AG08396 (cell line): Measurements from ENCODE around the gene HSD17B1.
A peak's percentile ranks its signal among the peaks of the same experiment; 100 is the strongest.
"Not testable (repeated sequence)": the region's sequence is repeated elsewhere in the genome, so short reads cannot be mapped to it uniquely, and the experiment has no call there.

Experiments
- DNase-seq: peaks from one replicate; pipeline ENCODE4 v3.0.0; 2012; ENCODE audit warnings: low spot score, mixed read lengths

Gene HSD17B1

GRCh38 chr17:42526031-42526444, 26.7 kb upstream of the HSD17B1 start:
- no peak for DNase-seq

- DNase-seq = no peak
Observed at GRCh38 chr17:42527932-42528331, 24.8 kb upstream of the HSD17B1 start.

DNA sequence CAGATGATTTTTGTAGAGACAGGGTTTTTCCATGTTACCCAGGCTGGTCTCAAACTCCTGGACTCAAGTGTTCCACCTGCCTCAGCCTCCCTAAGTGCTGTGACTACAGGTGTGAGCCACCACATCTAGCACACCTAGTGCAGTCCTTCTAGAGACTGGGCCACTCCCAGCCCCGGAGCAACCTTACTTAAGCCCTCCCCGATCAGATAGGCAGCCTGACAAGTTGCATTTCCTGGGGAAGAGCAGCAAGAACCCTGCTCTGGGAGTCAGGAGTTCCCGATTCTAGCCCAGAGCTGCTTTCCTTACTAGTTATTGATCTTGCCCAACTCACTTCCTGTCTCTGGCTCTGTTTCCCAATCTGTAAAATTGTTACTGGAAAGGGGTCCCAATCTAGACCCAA, 23.7 kb upstream of the HSD17B1 start:
- DNase-seq = no peak

- no peak for DNase-seq
Observed at GRCh38 chr17:42530952-42531454, 21.7 kb upstream of the HSD17B1 start.

GRCh38 chr17:42531455-42532354, 21.0 kb upstream of the HSD17B1 start:
- DNase-seq = peak; percentile 68

DNA sequence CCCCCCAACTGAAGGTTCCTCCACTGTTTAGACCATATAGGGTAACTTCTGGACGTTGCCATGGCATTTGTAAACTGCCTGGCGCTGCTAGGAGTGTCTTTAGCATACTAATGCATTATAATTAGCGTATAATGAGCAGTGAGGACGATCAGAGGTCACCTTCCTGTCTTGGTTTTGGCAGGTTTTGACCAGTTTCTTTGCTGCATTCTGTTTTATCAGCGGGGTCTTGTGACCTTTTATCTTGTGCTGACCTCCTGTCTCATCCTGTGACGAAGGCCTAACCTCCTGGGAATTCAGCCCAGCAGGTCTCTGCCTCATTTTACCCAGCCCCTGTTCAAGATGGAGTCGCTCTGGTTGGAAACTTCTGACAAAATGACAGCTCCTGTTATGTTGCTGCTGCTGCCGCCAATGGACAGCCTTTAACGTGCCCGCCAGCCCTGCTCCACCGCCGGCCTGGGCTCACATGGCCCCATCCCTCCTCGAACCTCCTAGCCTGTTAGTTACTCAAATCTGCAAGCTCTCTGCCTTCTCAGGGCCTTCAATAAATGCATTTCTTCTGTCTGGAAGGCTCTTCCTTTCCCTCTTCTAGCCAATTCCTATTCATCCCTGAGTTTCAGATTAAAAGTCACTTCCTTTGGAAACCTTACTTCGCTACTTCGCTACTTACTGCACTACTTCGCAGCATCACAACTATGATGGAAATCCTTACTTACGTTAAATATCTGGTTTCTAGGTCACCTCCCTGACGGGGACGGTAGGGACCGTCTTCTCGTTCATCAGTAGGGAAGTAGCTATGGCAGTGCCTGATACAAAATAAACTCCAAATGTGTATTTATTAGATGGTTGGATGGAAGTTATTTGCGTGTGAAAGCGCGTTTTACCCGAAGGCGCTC, 17.3 kb upstream of the HSD17B1 start:
- DNase-seq = no peak

- peak; percentile 100 for DNase-seq
Observed at GRCh38 chr17:42536048-42536371, 16.7 kb upstream of the HSD17B1 start, which contains the start of gene NAGLU. NAGLU (plus strand) TSS chr17:42536241; CDS start chr17:42536273, 32 bp downstream.

GRCh38 chr17:42536372-42537155, 16.2 kb upstream of the HSD17B1 start:
- peak; percentile 96 for DNase-seq

GRCh38 chr17:42537156-42537805, 15.4 kb upstream of the HSD17B1 start:
- DNase-seq = no peak

GRCh38 chr17:42537826-42538451, 14.8 kb upstream of the HSD17B1 start:
- no peak for DNase-seq

DNA sequence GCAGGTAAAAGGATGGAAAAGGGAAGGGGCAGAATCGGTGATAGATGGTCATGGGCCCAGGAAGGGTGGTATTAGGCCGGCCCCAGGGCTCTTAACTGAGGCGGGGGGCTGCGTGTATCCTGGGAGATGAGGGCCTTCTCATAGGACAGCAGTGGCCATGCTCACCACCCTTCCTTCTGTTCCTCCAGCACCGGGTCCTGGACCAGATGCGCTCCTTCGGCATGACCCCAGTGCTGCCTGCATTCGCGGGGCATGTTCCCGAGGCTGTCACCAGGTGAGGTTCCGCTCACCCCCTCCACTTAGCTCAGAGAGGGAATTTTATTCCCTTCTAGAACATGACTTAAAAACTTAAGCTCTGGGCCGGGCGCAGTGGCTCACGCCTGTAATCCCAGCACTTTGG, 14.2 kb upstream of the HSD17B1 start:
- no peak for DNase-seq

- DNase-seq = not testable (repeated sequence)
Observed at GRCh38 chr17:42540558-42540957, 12.2 kb upstream of the HSD17B1 start.

DNA sequence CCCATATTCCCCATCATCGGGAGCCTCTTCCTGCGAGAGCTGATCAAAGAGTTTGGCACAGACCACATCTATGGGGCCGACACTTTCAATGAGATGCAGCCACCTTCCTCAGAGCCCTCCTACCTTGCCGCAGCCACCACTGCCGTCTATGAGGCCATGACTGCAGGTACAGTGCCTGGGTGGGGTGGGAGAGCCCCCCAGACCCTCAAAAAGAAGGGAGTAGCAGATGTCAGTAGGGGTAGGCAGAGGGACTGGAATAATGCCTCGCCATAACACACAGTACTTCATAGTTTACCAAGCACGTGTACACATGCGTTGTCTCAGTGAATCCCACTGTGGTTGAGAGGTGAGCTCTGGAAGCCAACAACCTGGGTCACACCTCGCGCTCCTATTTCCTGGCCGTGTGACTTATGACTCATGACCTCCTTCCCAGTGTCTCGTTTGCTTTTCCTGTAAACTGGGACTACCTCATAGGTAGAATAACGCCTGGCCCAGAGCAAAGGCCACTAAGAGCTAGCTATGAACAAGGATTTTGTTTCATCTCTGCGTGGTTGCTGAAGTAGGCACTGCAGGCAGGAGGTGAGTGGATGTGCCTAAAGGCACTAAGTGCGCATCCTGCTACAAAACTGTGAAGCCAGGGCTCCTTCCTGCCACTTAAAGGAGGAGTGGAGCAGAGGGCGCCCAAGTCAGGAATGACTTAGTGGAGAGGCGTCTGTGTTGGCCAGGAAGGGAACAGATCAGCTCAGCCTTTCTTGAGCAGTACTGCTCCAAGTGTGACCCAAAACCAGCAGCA, 11.5 kb upstream of the HSD17B1 start:
- DNase-seq = no peak

- no peak for DNase-seq
Observed at GRCh38 chr17:42543190-42544079, 9.3 kb upstream of the HSD17B1 start.

DNA sequence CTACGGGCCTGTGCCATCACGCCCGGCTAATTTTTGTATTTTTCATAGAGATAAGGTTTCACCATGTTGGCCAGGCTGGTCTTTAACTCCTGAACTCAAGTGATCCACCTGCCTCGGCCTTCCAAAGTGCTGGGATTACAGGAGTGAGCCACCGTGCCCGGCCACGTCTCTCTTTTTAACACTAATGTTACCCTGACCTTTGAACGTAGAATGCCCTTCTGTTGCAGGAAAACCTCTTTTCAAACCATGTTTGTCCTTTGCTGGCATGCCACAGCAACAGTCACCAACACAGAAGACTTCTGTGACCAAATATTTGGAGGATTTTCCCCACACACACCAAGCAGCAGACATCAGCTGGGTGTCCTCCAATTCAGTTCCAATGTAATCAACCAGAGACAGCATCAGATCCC, 7.8 kb upstream of the HSD17B1 start:
- DNase-seq = no peak

GRCh38 chr17:42545755-42546505, 6.8 kb upstream of the HSD17B1 start:
- DNase-seq = not testable (repeated sequence)

- no peak for DNase-seq
Observed at GRCh38 chr17:42547001-42547461, 5.7 kb upstream of the HSD17B1 start.

DNA sequence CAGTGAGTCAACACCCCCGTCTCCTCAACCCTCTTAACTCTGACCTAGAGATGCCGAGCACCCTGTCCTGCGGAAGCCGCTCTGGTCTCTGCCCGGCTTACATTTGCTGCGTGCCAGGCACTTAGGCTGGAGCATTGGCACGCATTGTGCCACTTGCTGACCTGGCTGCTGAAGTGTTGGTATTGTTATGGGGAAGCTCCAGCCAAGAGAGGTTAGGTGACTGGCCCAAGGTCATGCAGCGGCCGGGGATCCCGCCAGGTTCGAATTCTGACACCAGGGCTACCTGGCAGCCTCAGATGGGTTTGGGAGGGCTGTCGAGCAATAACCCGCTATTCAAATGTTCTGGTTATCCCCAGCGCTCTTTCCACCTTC, 5.0 kb upstream of the HSD17B1 start:
- DNase-seq = no peak
